H1 (cell line): ENCODE results near the gene SEMA3G. TPM values are rescaled to one million over a fixed set of nuclear protein-coding genes. Genes with fewer than 3 reads are reported as not detected.

Experiments
- CTCF ChIA-PET: fragments of 300-600 bp; sonication (Branson Sonifier 250); formaldehyde crosslinking; loops from one replicate; lab custom pipeline; 2021; ENCODE audit not compliant: partially characterized antibody; lab: Charles Lee
- POLR2A ChIA-PET: fragments of 300-600 bp; sonication (Branson Sonifier 250); formaldehyde crosslinking; loops from one replicate; lab custom pipeline; 2021; ENCODE audit warnings: inconsistent platforms; ENCODE audit not compliant: partially characterized antibody; lab: Charles Lee
- DNase-seq, 2 experiments: peaks; one replicate each; pipeline versions ENCODE4 v3.0.0 to v3.0.0-alpha.2; 2010 to 2022; ENCODE audit warnings: low spot score in 2 of 2, low read depth in 1 of 2, mixed read lengths in 1 of 2
- FAIRE-seq: peaks from 2 replicates; lab custom pipeline; 2011; peaks lifted over from hg19 to GRCh38; lab: Jason Lieb, UNC
- H2AFZ ChIP-seq: 2 replicates; pipeline ENCODE4 v1.8.1; 2012; ENCODE audit warnings: low read length, inconsistent platforms
- H2AK5ac ChIP-seq: 2 replicates; pipeline ENCODE4 v1.6.1; 2013; ENCODE audit warnings: low read depth, low read length
- H2BK120ac ChIP-seq: replicated peaks from 2 replicates; pipeline ENCODE3; 2013; ENCODE audit warnings: low read depth, low read length, inconsistent platforms
- H2BK12ac ChIP-seq: 2 replicates; pipeline ENCODE4 v1.6.1; 2013; ENCODE audit warnings: low read depth, low read length
- H2BK15ac ChIP-seq: 2 replicates; pipeline ENCODE4 v1.6.1; 2013; ENCODE audit warnings: low read length
- H2BK20ac ChIP-seq: 2 replicates; pipeline ENCODE4 v1.6.1; 2013; ENCODE audit warnings: low read length
- H2BK5ac ChIP-seq: 2 replicates; pipeline ENCODE4 v1.6.1; 2013; ENCODE audit warnings: low read depth, low read length
- H3K14ac ChIP-seq: 2 replicates; pipeline ENCODE4 v1.6.1; 2013; ENCODE audit warnings: inconsistent platforms; ENCODE audit not compliant: insufficient read length
- H3K18ac ChIP-seq: 2 replicates; pipeline ENCODE4 v1.6.1; 2013; ENCODE audit warnings: low read length; ENCODE audit errors: extremely low read depth
- H3K23ac ChIP-seq: 2 replicates; pipeline ENCODE4 v1.6.1; 2013; ENCODE audit warnings: inconsistent platforms; ENCODE audit not compliant: insufficient read length
- H3K23me2 ChIP-seq: 2 replicates; pipeline ENCODE4 v1.6.1; 2013; ENCODE audit warnings: low read depth, low read length
- H3K27ac ChIP-seq: 2 replicates; pipeline ENCODE4 v1.6.1; 2011; ENCODE audit warnings: low read depth, low read length, inconsistent platforms
- H3K27me3 ChIP-seq, 4 experiments: replicated peaks in 1 of 4; 1 replicate in 1 of 4; 2 replicates in 3 of 4; pipeline versions ENCODE4 v1.6.1 to v1.8.1; 2011 to 2013; ENCODE audit warnings: low read length in 3 of 4, mild to moderate bottlenecking in 3 of 4, inconsistent platforms in 2 of 4, mixed read lengths in 2 of 4, moderate library complexity in 1 of 4; ENCODE audit not compliant: control insufficient read depth in 3 of 4, insufficient read depth in 3 of 4; ENCODE audit errors: extremely low read depth in 1 of 4
- H3K36me3 ChIP-seq, 4 experiments: 2 replicates each; pipeline versions ENCODE4 v1.6.1 to v1.8.1; 2011 to 2013; ENCODE audit warnings: mild to moderate bottlenecking in 4 of 4, low read length in 3 of 4, moderate library complexity in 2 of 4, control low read depth in 1 of 4, inconsistent platforms in 1 of 4; ENCODE audit not compliant: insufficient read depth in 4 of 4, control insufficient read depth in 2 of 4
- H3K4ac ChIP-seq: replicated peaks from 2 replicates; pipeline ENCODE3; 2013; ENCODE audit warnings: low read length, low read depth, mixed read lengths, inconsistent platforms; ENCODE audit not compliant: insufficient read length
- H3K4me1 ChIP-seq, 4 experiments: replicated peaks in 1 of 4; 1 replicate in 1 of 4; 2 replicates in 3 of 4; pipeline versions ENCODE4 v1.6.1 to v1.8.1; 2011 to 2013; ENCODE audit warnings: low read length in 3 of 4, inconsistent platforms in 2 of 4, mixed read lengths in 1 of 4; ENCODE audit not compliant: insufficient read depth in 4 of 4, control insufficient read depth in 3 of 4
- H3K4me2 ChIP-seq, 2 experiments: 2 replicates each; pipeline versions ENCODE4 v1.6.1 to v1.8.1; 2011 to 2013; ENCODE audit warnings: low read depth in 2 of 2, low read length in 2 of 2, control low read depth in 1 of 2, inconsistent platforms in 1 of 2, mild to moderate bottlenecking in 1 of 2; ENCODE audit not compliant: insufficient read depth in 1 of 2
- H3K4me3 ChIP-seq, 4 experiments: fragments of 200-600, 300-600 bp in 1 of 4; sonication (generic), shearing (Covaris generic), sonication (Bioruptor Twin) in 1 of 4; 2 replicates each; pipeline versions ENCODE4 v1.5.1 to v1.8.1; 2011 to 2016; ENCODE audit warnings: low read length in 4 of 4, low read depth in 3 of 4, control low read depth in 2 of 4, inconsistent platforms in 2 of 4, mild to moderate bottlenecking in 2 of 4, mixed read lengths in 1 of 4, moderate library complexity in 1 of 4; ENCODE audit not compliant: insufficient read depth in 2 of 4; ENCODE audit errors: extremely low read depth in 1 of 4
- H3K56ac ChIP-seq: replicated peaks from 2 replicates; pipeline ENCODE3; 2013; ENCODE audit warnings: low read depth, mild to moderate bottlenecking, mixed read lengths, low read length, inconsistent platforms; ENCODE audit not compliant: insufficient read length
- H3K79me1 ChIP-seq: 2 replicates; pipeline ENCODE4 v1.6.1; 2013; ENCODE audit warnings: low read depth, low read length, control low read depth
- H3K79me2 ChIP-seq, 2 experiments: 2 replicates each; pipeline versions ENCODE4 v1.6.1 to v1.8.1; 2012 to 2013; ENCODE audit warnings: low read length in 2 of 2, mild to moderate bottlenecking in 2 of 2, inconsistent platforms in 1 of 2; ENCODE audit not compliant: insufficient read depth in 2 of 2, control insufficient read depth in 1 of 2
- H3K9ac ChIP-seq, 4 experiments: replicated peaks in 1 of 4; 1 replicate in 1 of 4; 2 replicates in 3 of 4; pipeline versions ENCODE4 v1.6.1 to v1.8.1; 2011 to 2013; ENCODE audit warnings: low read depth in 3 of 4, low read length in 3 of 4, control low read depth in 2 of 4, mild to moderate bottlenecking in 2 of 4, moderate library complexity in 2 of 4, inconsistent platforms in 1 of 4; ENCODE audit errors: extremely low read depth in 1 of 4
- H3K9me3 ChIP-seq, 2 experiments: 2 replicates each; pipeline versions ENCODE4 v1.6.1 to v1.8.1; 2012 to 2013; ENCODE audit warnings: mild to moderate bottlenecking in 2 of 2, moderate library complexity in 2 of 2, control low read depth in 1 of 2, inconsistent platforms in 1 of 2, low read depth in 1 of 2, low read length in 1 of 2, mixed read lengths in 1 of 2; ENCODE audit not compliant: insufficient read depth in 2 of 2
- H4K20me1 ChIP-seq, 2 experiments: replicated peaks in 1 of 2; 2 replicates each; pipeline versions ENCODE3 to v1.8.1; 2011 to 2013; ENCODE audit warnings: inconsistent platforms in 2 of 2, low read length in 2 of 2, mild to moderate bottlenecking in 1 of 2; ENCODE audit not compliant: insufficient read depth in 2 of 2, control insufficient read depth in 1 of 2
- H4K5ac ChIP-seq: 2 replicates; pipeline ENCODE4 v1.6.1; 2013; ENCODE audit warnings: low read length, low read depth, mixed read lengths, inconsistent platforms; ENCODE audit not compliant: insufficient read length
- H4K8ac ChIP-seq: 2 replicates; pipeline ENCODE4 v1.8.0; 2013; ENCODE audit warnings: mild to moderate bottlenecking, moderate library complexity, low read length, inconsistent platforms; ENCODE audit not compliant: insufficient read depth; ENCODE audit errors: extremely low read depth
- H4K91ac ChIP-seq: replicated peaks from 2 replicates; pipeline ENCODE3; 2013; ENCODE audit warnings: low read length, mixed read lengths, inconsistent platforms; ENCODE audit not compliant: insufficient read length
- CEBPB ChIP-seq: IDR thresholded peaks from 2 replicates; pipeline ENCODE4 v1.6.1; 2012; ENCODE audit warnings: low read depth, low read length
- CHD2 ChIP-seq: IDR thresholded peaks from 2 replicates; pipeline ENCODE4 v1.6.1; 2012; ENCODE audit warnings: low read length, improper control_type of control experiment
- CREB1 ChIP-seq: IDR thresholded peaks from 2 replicates; pipeline ENCODE4 v1.6.1; 2012; ENCODE audit warnings: inconsistent platforms
- CTCF ChIP-seq, 3 experiments: IDR thresholded peaks; 1 replicate in 2 of 3; 2 replicates in 1 of 3; pipeline versions ENCODE4 v1.5.1 to v1.6.1; 2011; ENCODE audit warnings: low read length in 3 of 3, mild to moderate bottlenecking in 3 of 3, inconsistent platforms in 2 of 3, low read depth in 1 of 3, moderate library complexity in 1 of 3; ENCODE audit not compliant: insufficient read depth in 1 of 3; ENCODE audit errors: control extremely low read depth in 1 of 3
- MAFK ChIP-seq: IDR thresholded peaks from 2 replicates; pipeline ENCODE4 v1.6.1; 2012; ENCODE audit warnings: low read depth, mild to moderate bottlenecking, improper control_type of control experiment, low read length
- RAD21 ChIP-seq, 2 experiments: IDR thresholded peaks in 1 of 2; conservative IDR thresholded peaks in 1 of 2; 2 replicates each; pipeline ENCODE4 v1.6.1; 2011; ENCODE audit warnings: low read depth in 2 of 2, low read length in 2 of 2, improper control_type of control experiment in 1 of 2, inconsistent platforms in 1 of 2, mild to moderate bottlenecking in 1 of 2, moderate library complexity in 1 of 2
- RXRA ChIP-seq: IDR thresholded peaks from 2 replicates; pipeline ENCODE4 v1.6.1; 2011; ENCODE audit warnings: low read depth, mild to moderate bottlenecking, low read length, moderate library complexity; ENCODE audit not compliant: insufficient read depth
- SRF ChIP-seq: IDR thresholded peaks from 2 replicates; pipeline ENCODE4 v1.6.1; 2011; ENCODE audit warnings: mild to moderate bottlenecking, low read depth, low read length, moderate library complexity
- TEAD4 ChIP-seq: IDR thresholded peaks from 2 replicates; pipeline ENCODE4 v1.6.1; 2012; ENCODE audit warnings: low read depth, low read length, inconsistent platforms, mixed read lengths
- WGBS, 2 experiments: shearing (Covaris generic) in 1 of 2; methylation state at CpG; one replicate each; pipeline versions ENCODE4 v1.1.6 to v1.1.7; 2013 to 2015; ENCODE audit warnings: low lambda C conversion rate in 2 of 2, mixed read lengths in 2 of 2, inconsistent platforms in 1 of 2, low coverage in 1 of 2, missing lambda C conversion rate in 1 of 2; ENCODE audit not compliant: insufficient replicate concordance in 2 of 2, insufficient coverage in 1 of 2, insufficient read length in 1 of 2; ENCODE audit errors: extremely low coverage in 1 of 2, missing lambda C conversion rate in 1 of 2; 5-methylcytosine and 5-hydroxymethylcytosine counted together
- polyA plus RNA-seq, 7 experiments: library from polyadenylated mRNA; depleted of rRNA in 3 of 7; stranded (reverse) in 5 of 7; unstranded in 2 of 7; fragments of >200 nt in 5 of 7; fragments of 200-250 nt in 2 of 7; gene quantifications; 1 replicate in 5 of 7; 2 replicates in 1 of 7; 4 replicates in 1 of 7; pipeline versions ENCODE4 v1.2.1 to v1.2.3, GENCODE V29; 2011 to 2013; ENCODE audit warnings: missing spikeins in 2 of 7, mixed read lengths in 2 of 7
- total RNA-seq: library from RNA; stranded (reverse); fragmentation: NEBNext Ultra II Directional; extraction: Animal tissue kit (Norgen Biotek cat#: 25700); gene quantifications from 2 replicates; pipeline ENCODE4 v1.2.1, GENCODE V29; 2021
- TF ChIP-seq, protein P1 (sequence below): IDR thresholded peaks from 2 replicates; pipeline ENCODE4 v1.6.1; 2012; ENCODE audit warnings: inconsistent platforms

Gene SEMA3G
- total and polyA plus RNA-seq, 2 of the 8 experiments (the other 6 are each of a cell fraction or from before 2014, with no cell fraction given), result 0.95 to 1.5 TPM

DNA sequence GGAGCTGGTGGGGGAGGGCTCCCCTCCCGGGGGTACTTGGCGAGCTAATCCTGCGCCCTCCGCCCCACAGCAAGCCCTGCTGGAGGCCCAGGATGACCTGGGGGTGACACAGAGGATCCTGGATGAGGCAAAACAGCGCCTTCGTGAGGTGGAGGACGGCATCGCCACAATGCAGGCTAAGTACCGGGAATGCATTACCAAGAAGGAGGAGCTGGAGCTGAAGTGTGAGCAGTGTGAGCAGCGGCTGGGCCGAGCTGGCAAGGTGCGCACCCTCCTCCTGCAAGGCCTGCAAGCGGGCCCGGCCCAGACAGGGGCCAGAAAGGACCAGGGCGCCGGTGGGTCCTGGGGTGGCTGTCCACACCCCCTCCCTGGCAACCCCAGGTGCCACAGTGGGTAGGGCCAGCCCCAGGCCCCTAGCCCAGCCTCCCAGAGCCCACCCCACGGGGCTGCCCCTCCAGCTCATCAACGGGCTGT is 56.5 kb downstream of the SEMA3G start:
- peak; percentile 38 to 83 for DNase-seq
- no peak overlapping the region for H2BK120ac ChIP-seq
- ChIA-PET CTCF (interaction anchor here (0.6 to 13.7 kb wide), 35 partner anchors 13 to 386 kb away, joined by 3 to 271 read pairs (median 5); partner anchors contain the start of genes DNAH1, GLYCTK, SEMA3G and TLR9), POLR2A (interaction anchor here (1.0 to 3.3 kb wide), 6 partner anchors 10 to 111 kb away, joined by 3 to 26 read pairs (median 3); no protein-coding TSS in a partner anchor)
- H3K4me2 ChIP-seq, result no peak overlapping the region
- WGBS, 2 experiments, result 82% methylated on average over 16 of the region's 18 CpGs; no CpG with 5 or more reads in 1 of the 2 experiments
- H3K9me3 ChIP-seq, result no peaks in the 10 kb centered on the region
- no peaks in the 10 kb centered on the region for H3K27me3 ChIP-seq
- H3K23me2 ChIP-seq, result no peaks in the 10 kb centered on the region
- H2AK5ac ChIP-seq, result no peak overlapping the region
- no peak overlapping the region for H2BK12ac ChIP-seq
- no peak overlapping the region for H3K14ac ChIP-seq
- H2BK20ac ChIP-seq, result 0 out of 2 replicates have a peak overlapping the region, but pooled peaks have one; percentile 48
- H3K23ac ChIP-seq, result no peak overlapping the region
- H3K4ac ChIP-seq, result no peak overlapping the region
- no peaks in the 10 kb centered on the region for H3K36me3 ChIP-seq
- no peak overlapping the region for H3K56ac ChIP-seq
- no peak overlapping the region for H3K27ac ChIP-seq
- H3K4me1 ChIP-seq, result peaks cover 0 to 3% (median under 1%) of the 10 kb centered on the region in 4 experiments; a peak in 3 of 7 replicates
- no peak overlapping the region for H4K5ac ChIP-seq
- no peaks in the 10 kb centered on the region for H3K79me2 ChIP-seq
- H3K9ac ChIP-seq, result no peak overlapping the region
- H3K18ac ChIP-seq, result no peak overlapping the region
- no peaks in the 10 kb centered on the region; the same call in 1 of the 2 replicates for H3K79me1 ChIP-seq
- H3K4me3 ChIP-seq, result no peak overlapping the region
- H4K20me1 ChIP-seq, result peaks cover 0 to 5% of the 10 kb centered on the region in 2 experiments
- H4K8ac ChIP-seq, result peak overlapping the region; percentile 80
- H4K91ac ChIP-seq, result peak overlapping the region; percentile 19
- H2BK15ac ChIP-seq, result no peak overlapping the region
- FAIRE-seq, result no peak
- H2AFZ ChIP-seq, result no peak overlapping the region
- H2BK5ac ChIP-seq, result no peak overlapping the region
- TF ChIP-seq RAD21 (IDR thresholded peaks at IDR 0.05 in 1 of 2, conservative IDR thresholded peaks at IDR 0.05 in 1 of 2; ENCODE audit: low read depth in 2 of 2, low read length in 2 of 2), result peak; percentile 41 to 57; a peak in 3 of 4 replicates
- TF ChIP-seq RXRA, result no peak
- peak in 2 of 3 experiments; percentile 73 to 82; a peak in 3 of 4 replicates for TF ChIP-seq CTCF (IDR thresholded peaks at IDR 0.05; ENCODE audit: control extremely low read depth in 1 of 3, insufficient read depth in 1 of 3, low read depth in 1 of 3, low read length in 3 of 3)
- TF ChIP-seq CEBPB, result no peak
- no peak for TF ChIP-seq MAFK
- 0 out of 2 replicates have a peak, but pooled peaks have one; percentile 34 for TF ChIP-seq CREB1
- no peak for TF ChIP-seq SRF
- TF ChIP-seq TEAD4, result peak; percentile 64; the same call in 1 of the 2 replicates
- TF ChIP-seq, protein P1, sequence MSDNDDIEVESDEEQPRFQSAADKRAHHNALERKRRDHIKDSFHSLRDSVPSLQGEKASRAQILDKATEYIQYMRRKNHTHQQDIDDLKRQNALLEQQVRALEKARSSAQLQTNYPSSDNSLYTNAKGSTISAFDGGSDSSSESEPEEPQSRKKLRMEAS, result no peak
- TF ChIP-seq CHD2, result no peak
